Mucosa of descending colon (tissue), 3 donors: ENCODE measurements around the gene WDFY4. TPM values are rescaled to one million over a fixed set of nuclear protein-coding genes. Genes with fewer than 3 reads are reported as not detected.

ENCODE experiments used
- ATAC-seq: fragments of 200-7000 bp; cut with Tn5 transposase; one replicate; pipeline ENCODE4 v1.9.1; 2020; ENCODE audit warnings: mild to moderate bottlenecking, moderate library complexity
- DNase-seq, 3 donors: peaks; one replicate each; pipeline ENCODE4 v3.0.0-alpha.2; 2020
- H3K36me3 ChIP-seq: fragments of 200-600 bp; one replicate; pipeline ENCODE4 v1.8.0; 2021; ENCODE audit warnings: low read depth, mild to moderate bottlenecking
- H3K4me1 ChIP-seq: fragments of 200-600 bp; one replicate; pipeline ENCODE4 v1.8.0; 2021; ENCODE audit warnings: low read depth, mild to moderate bottlenecking
- H3K4me3 ChIP-seq: fragments of 200-600 bp; one replicate; pipeline ENCODE4 v1.8.0; 2021; ENCODE audit warnings: mild to moderate bottlenecking
- H3K9me3 ChIP-seq: fragments of 200-600 bp; one replicate; pipeline ENCODE4 v1.8.0; 2021; ENCODE audit warnings: mild to moderate bottlenecking
- CTCF ChIP-seq: fragments of 200-600 bp; IDR thresholded peaks from one replicate; pipeline ENCODE4 v1.8.0; 2022; ENCODE audit warnings: antibody characterized with exemption, mild to moderate bottlenecking
- intact Hi-C, 2 donors: fragments of 100-400 bp; cut with DNase I in 1 of 2; cut with micrococcal nuclease in 1 of 2; formaldehyde crosslinking; loops; one replicate each; pipeline versions ENCODE4 v1.11.0 to v1.11.1; 2022; cut with DNase I, micrococcal nuclease
- total RNA-seq, 3 donors: library from RNA; stranded (reverse); fragmentation: NEBNext Ultra II Directional in 2 of 3; extraction: Animal tissue kit (Norgen Biotek cat#: 25700) in 2 of 3; gene quantifications; one replicate each; pipeline versions ENCODE4 v1.2.1 to v1.2.4, GENCODE V29; 2021 to 2023
- donor health status: DM: no; HTN: no; CAD: no; lungs with moderate emphysema.
- donor health status: DM: no; HTN: no; CAD: no.
- donor health status: DM: no; HTN: yes; CAD: no.

The WDFY4 gene
- total RNA-seq, 3 donors from 2014 or later: 2.1 to 3.3 (median 2.2) TPM

- Histone ChIP-seq H3K4me3 (no peak overlapping the region), H3K9me3 (no peaks in the 10 kb centered on the region), H3K4me1 (no peaks in the 10 kb centered on the region), H3K36me3 (no peaks in the 10 kb centered on the region)
- no peak for TF ChIP-seq CTCF
- no peak for ATAC-seq
- DNase-seq: no peak
- intact Hi-C loops: no loop called here
Observed at GRCh38 chr10:48694371-48695030, 9.8 kb downstream of the WDFY4 start.

GRCh38 chr10:48695636-48696534, 11.2 kb downstream of the WDFY4 start:
- Histone ChIP-seq H3K36me3 (no peaks in the 10 kb centered on the region), H3K9me3 (no peaks in the 10 kb centered on the region), H3K4me3 (no peak overlapping the region), H3K4me1 (peaks cover 3% of the 10 kb centered on the region)
- no peak for ATAC-seq
- TF ChIP-seq CTCF: no peak
- intact Hi-C loops: no loop called here
- DNase-seq: no peak

- DNase-seq: no peak
- no peak for ATAC-seq
- intact Hi-C loops: no loop called here
Observed at GRCh38 chr10:48696535-48696873, 11.8 kb downstream of the WDFY4 start.

GRCh38 chr10:48697091-48697490, 12.4 kb downstream of the WDFY4 start:
- ATAC-seq: no peak
- intact Hi-C loops: no loop called here
- DNase-seq: no peak

More at GRCh38 chr10:48696535-48696873, 11.8 kb downstream of the WDFY4 start:
- H3K9me3 ChIP-seq: no peaks in the 10 kb centered on the region
- no peak for TF ChIP-seq CTCF
- no peaks in the 10 kb centered on the region for H3K36me3 ChIP-seq
- H3K4me3 ChIP-seq: no peak overlapping the region
- peaks cover 6% of the 10 kb centered on the region for H3K4me1 ChIP-seq

More at GRCh38 chr10:48697091-48697490, 12.4 kb downstream of the WDFY4 start:
- Histone ChIP-seq H3K36me3 (no peaks in the 10 kb centered on the region), H3K4me1 (peaks cover 12% of the 10 kb centered on the region), H3K4me3 (no peak overlapping the region), H3K9me3 (no peaks in the 10 kb centered on the region)
- no peak for TF ChIP-seq CTCF
